Brain microvascular endothelial cell (primary cell): ENCODE measurements around the gene FBXL16.

Experiments used
- DNase-seq: peaks from one replicate; pipeline ENCODE4 v3.0.0-alpha.2; 2020
- H3K27ac ChIP-seq: fragments of 250-450 bp; sonication (Bioruptor Pico); 2 replicates; pipeline ENCODE4 v1.5.1; 2020; ENCODE audit warnings: mild to moderate bottlenecking, moderate library complexity
- H3K27me3 ChIP-seq: fragments of 250-450 bp; sonication (Bioruptor Pico); replicated peaks from 2 replicates; pipeline ENCODE4 v1.5.1; 2020; ENCODE audit warnings: mild to moderate bottlenecking
- H3K36me3 ChIP-seq: fragments of 250-450 bp; sonication (Bioruptor Pico); replicated peaks from 2 replicates; pipeline ENCODE4 v1.5.1; 2020; ENCODE audit warnings: mild to moderate bottlenecking
- H3K4me3 ChIP-seq: 2 replicates; pipeline ENCODE4 v1.5.1; 2011; ENCODE audit warnings: low read depth, mild to moderate bottlenecking, control low read depth, low read length, moderate library complexity
- in situ Hi-C: cut with HindIII; loops from 2 replicates; pipeline ENCODE4 v1.10.0; 2017; ENCODE audit warnings: low sequenced_read_pairs, low pct_ligation_motif_present
- TF ChIP-seq, protein P1 (sequence below): IDR thresholded peaks from 2 replicates; pipeline ENCODE4 v1.5.1; 2011; ENCODE audit warnings: low read depth, mild to moderate bottlenecking, moderate library complexity, low read length, control low read depth, inconsistent platforms; ENCODE audit errors: missing control alignments

Gene FBXL16

DNA sequence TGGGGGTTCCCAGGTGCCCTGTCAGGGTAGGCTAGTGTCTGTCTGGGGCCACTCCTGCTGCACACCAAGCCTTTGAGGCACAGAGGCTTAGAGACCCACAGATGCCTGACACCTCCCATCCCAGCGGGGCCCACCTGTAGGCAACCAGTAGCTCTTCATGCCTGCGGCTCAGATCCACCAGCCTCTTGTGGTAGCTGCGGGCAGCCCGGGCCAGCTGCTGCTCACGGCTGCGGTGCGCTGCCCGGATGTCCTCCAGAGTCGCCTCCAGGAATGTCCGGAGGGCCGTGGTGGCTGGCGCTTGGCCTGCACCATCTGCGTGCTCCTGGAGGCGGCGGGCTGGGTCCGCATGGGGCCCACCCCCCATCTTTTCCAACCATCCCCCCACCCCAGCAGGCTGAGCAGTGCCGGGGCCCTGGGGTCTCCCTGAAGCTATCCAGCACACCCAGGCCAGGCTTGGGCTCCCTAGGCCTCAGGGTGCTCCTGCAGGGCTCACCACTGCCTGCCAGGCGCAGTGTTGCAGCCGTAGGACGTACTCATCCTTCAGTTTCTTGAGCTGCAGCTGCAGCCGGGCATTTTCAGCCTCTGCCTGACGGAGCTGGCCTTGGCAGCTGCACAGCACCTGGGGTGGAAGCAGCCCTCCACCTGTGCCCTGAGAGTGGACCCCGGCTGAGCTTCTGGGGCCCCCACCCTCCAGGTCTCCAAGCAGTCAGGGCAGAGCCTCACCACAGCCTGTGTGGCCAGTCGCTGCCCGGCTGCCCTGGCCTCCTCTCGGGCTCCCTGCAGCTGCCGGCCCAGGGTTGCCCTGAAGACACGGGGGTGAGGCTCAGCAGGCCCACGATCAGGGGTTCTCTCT is 18.8 kb upstream of the FBXL16 start:
- in situ Hi-C loops, result loop anchor here (25.0 kb wide), 1 partner anchor 263 kb away; the partner anchor contains the start of gene SOX8
- TF ChIP-seq, protein P1, sequence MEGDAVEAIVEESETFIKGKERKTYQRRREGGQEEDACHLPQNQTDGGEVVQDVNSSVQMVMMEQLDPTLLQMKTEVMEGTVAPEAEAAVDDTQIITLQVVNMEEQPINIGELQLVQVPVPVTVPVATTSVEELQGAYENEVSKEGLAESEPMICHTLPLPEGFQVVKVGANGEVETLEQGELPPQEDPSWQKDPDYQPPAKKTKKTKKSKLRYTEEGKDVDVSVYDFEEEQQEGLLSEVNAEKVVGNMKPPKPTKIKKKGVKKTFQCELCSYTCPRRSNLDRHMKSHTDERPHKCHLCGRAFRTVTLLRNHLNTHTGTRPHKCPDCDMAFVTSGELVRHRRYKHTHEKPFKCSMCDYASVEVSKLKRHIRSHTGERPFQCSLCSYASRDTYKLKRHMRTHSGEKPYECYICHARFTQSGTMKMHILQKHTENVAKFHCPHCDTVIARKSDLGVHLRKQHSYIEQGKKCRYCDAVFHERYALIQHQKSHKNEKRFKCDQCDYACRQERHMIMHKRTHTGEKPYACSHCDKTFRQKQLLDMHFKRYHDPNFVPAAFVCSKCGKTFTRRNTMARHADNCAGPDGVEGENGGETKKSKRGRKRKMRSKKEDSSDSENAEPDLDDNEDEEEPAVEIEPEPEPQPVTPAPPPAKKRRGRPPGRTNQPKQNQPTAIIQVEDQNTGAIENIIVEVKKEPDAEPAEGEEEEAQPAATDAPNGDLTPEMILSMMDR, result no peak
- Histone ChIP-seq H3K27me3 (no peaks in the 10 kb centered on the region), H3K4me3 (no peak overlapping the region), H3K36me3 (peaks cover 2% of the 10 kb centered on the region), H3K27ac (no peak overlapping the region)
- DNase-seq, result no peak

DNA sequence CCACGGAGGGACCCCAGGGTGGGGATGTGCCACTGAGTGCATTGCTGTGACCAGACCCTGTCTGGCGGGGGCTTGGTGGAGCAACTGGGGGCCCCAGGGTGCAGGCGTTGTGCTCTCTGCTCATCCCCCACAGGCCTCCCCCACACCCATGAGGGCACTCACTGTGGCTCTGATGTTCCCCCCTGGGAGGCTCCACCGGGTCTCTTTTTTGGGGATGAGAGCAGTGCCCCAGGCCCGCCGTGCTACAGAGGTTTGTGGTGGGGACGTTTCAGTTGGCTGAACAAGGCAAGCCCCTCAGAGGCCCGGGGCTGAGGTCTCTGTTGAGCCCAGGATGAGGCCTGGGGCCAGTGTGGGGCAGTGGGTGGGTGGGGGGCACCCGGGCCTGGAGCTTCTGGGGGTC is 18.1 kb upstream of the FBXL16 start:
- in situ Hi-C loops, result loop anchor here (25.0 kb wide), 1 partner anchor 264 kb away; the partner anchor contains the start of gene SOX8
- H3K36me3 ChIP-seq, result peaks cover 2% of the 10 kb centered on the region
- no peaks in the 10 kb centered on the region for H3K27me3 ChIP-seq
- no peak overlapping the region for H3K27ac ChIP-seq
- H3K4me3 ChIP-seq, result no peak overlapping the region
- no peak for DNase-seq
- TF ChIP-seq, protein P1, result no peak

DNA sequence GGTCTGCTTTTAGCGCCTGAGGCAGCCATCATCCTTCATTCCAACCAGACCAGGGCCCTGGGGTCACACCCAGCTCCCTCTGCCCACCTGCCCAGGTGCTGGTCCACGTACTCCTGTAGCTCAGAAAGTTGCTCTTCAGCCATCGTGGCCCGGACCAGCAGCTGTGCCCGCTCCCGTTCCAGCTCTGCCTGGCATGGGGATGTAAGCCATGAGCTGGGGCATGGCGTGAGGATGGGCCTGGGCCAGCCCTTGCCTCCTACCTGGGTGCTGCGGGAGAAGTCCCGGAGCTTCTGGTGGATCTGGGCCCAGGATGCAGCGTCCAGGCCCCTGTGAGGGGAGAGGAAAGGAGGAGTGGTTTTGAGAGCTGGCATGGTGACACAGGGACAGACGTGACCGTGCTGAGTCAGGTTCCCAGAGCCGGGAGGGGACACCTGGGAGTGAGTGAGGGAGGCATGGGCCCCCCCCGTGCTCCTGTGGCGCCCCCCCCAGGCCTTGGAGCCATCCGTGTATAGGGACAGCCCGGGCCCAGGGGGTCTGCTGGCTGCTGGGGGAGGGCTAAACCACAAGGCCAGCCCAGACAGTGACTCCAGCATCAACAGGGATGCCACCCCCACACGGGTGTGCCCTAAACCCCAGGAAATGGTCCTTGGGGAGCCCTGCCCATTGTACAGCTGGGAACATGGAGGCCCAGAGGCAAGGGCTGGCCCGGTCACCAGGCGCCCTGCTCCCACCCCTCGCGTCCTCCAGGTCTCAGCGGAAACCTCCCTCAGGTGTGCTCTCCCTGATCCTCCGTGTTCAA is 17.4 kb upstream of the FBXL16 start:
- in situ Hi-C loops, result loop anchor here (25.0 kb wide), 1 partner anchor 264 kb away; the partner anchor contains the start of gene SOX8
- H3K4me3 ChIP-seq, result no peak overlapping the region
- TF ChIP-seq, protein P1, result no peak
- no peak for DNase-seq
- H3K27ac ChIP-seq, result no peak overlapping the region
- H3K36me3 ChIP-seq, result peaks cover 2% of the 10 kb centered on the region
- no peaks in the 10 kb centered on the region for H3K27me3 ChIP-seq

DNA sequence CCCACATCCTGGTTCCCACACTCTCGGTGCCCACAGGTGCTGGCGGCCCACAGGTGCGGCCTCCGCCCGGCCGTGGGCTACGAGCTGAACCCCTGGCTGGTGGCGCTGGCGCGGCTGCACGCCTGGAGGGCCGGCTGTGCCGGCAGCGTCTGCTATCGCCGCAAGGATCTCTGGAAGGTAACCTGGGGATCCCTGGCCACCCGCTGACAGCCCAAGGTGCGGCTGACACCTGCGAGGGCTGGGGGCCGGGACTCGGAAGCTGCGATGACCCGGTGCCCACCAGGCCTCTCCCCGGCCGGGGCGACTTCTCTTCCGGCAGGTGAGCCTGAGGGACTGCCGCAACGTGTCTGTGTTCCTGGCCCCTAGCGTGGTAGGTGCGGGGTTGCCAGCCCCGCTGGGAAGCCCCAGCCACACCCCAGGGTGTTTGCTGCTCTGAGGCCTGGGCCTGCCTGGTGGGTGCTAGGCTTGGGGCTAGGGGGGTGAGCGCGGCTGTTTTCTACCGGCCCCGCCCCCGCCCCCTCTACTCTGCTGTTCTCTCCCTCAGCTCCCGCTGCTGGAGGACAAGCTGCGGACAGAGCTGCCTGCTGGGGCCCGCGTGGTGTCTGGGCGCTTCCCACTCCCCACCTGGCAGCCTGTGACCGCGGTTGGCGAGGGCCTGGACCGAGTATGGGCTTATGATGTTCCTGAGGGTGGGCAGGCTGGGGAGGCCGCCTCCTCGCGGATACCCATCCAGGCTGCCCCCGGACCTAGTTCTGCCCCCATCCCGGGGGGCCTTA is 16.4 kb upstream of the FBXL16 start:
- Histone ChIP-seq H3K27ac (no peak overlapping the region), H3K27me3 (no peaks in the 10 kb centered on the region), H3K4me3 (peak overlapping the region; percentile 65), H3K36me3 (peaks cover 4% of the 10 kb centered on the region)
- in situ Hi-C loops, result loop anchor here (25.0 kb wide), 1 partner anchor 265 kb away; the partner anchor contains the start of gene SOX8
- no peak for DNase-seq
- TF ChIP-seq, protein P1, result no peak

DNA sequence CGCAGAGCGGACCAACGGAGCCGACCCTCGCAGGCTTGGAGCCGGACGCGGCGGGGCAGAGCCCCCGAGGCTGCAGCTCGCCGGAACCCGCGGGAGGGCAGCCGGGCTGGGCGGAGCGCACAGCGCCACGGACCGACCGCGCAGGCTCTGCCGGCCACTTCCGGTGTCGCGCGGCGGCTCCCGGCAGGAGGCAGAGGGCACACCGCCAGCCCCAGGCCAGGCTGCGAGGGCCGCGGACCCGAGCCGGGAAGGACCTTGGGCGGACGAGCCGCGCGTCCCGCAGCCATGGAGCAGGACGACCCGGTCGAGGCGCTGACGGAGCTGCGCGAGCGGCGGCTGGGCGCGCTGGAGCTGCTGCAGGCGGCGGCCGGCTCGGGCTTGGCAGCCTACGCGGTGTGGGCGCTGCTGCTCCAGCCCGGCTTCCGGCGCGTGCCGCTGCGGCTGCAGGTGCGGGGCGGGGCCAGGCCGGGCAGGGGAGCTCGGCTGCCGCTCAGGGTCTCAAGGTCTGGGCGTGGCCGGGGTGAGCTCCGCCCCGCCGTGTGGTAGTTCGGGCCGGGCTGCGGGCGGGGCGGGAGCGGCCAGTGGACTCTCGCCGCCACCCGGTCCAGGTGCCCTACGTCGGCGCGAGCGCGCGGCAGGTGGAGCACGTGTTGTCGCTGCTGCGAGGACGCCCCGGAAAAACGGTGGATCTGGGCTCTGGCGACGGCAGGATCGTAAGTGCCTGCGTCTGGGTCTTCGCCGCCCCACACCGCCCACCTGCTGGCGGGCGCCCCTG is 15.6 kb upstream of the FBXL16 start, which contains the start of gene ANTKMT:
Gene ANTKMT (plus strand): TSS at position 157 of the 775 bp plus-strand sequence. CDS start 129 bp downstream, at position 286.
- Histone ChIP-seq H3K4me3 (peak within 1 kb of the TSS; percentile 65), H3K27ac (peak within 1 kb of the TSS; percentile 63), H3K27me3 (no peaks in the 10 kb centered on the region), H3K36me3 (peaks cover 4% of the 10 kb centered on the region)
- TF ChIP-seq, protein P1, result no peak
- in situ Hi-C loops, result loop anchor here (25.0 kb wide), 1 partner anchor 266 kb away; the partner anchor contains the start of gene SOX8
- DNase-seq, result peak; percentile 28
